HL-60 (cell line): ENCODE results near the gene PSAT1.

ENCODE experiments used
- DNase-seq, 2 experiments: peaks; one replicate each; pipeline ENCODE4 v3.0.0-alpha.2; 2010 to 2020; ENCODE audit warnings: low read depth in 1 of 2, low spot score in 1 of 2
- H3K27ac ChIP-seq: fragments of 250-450 bp; sonication (Bioruptor Pico); replicated peaks from 2 replicates; pipeline ENCODE4 v1.5.1; 2020; ENCODE audit warnings: mild to moderate bottlenecking, moderate library complexity
- H3K27me3 ChIP-seq: fragments of 250-450 bp; sonication (Bioruptor Pico); 2 replicates; pipeline ENCODE4 v1.5.1; 2021; ENCODE audit warnings: mild to moderate bottlenecking, moderate library complexity; ENCODE audit not compliant: insufficient read depth, poor library complexity, severe bottlenecking
- H3K4me3 ChIP-seq: replicated peaks from 2 replicates; pipeline ENCODE4 v1.5.1; 2011; ENCODE audit warnings: mild to moderate bottlenecking, control low read depth, low read length; ENCODE audit not compliant: insufficient read depth
- CTCF ChIP-seq: IDR thresholded peaks from one replicate; pipeline ENCODE4 v1.5.1; 2011; ENCODE audit warnings: low read length, control low read depth, inconsistent platforms; ENCODE audit not compliant: insufficient read depth
- GABPA ChIP-seq: IDR thresholded peaks from 2 replicates; pipeline ENCODE4 v1.6.1; 2012; ENCODE audit warnings: low read depth
- POLR2AphosphoS5 ChIP-seq: IDR thresholded peaks from 2 replicates; pipeline ENCODE4 v1.6.1; 2012; ENCODE audit warnings: low read depth
- REST ChIP-seq: IDR thresholded peaks from 2 replicates; pipeline ENCODE4 v1.6.1; 2012; ENCODE audit warnings: low read depth; ENCODE audit not compliant: insufficient replicate concordance
- SPI1 ChIP-seq: IDR thresholded peaks from 2 replicates; pipeline ENCODE4 v1.6.1; 2012; ENCODE audit warnings: low read depth, mild to moderate bottlenecking, borderline replicate concordance

The PSAT1 gene

GRCh38 chr9:78366827-78367226, 69.9 kb downstream of the PSAT1 start:
- TF ChIP-seq CTCF (no peak), SPI1 (no peak), REST (no peak), POLR2AphosphoS5 (no peak), GABPA (no peak)
- H3K27ac ChIP-seq, result no peak overlapping the region
- H3K4me3 ChIP-seq, result no peak overlapping the region
- H3K27me3 ChIP-seq, result no peaks in the 10 kb centered on the region
- no peak for DNase-seq

GRCh38 chr9:78368236-78368635, 71.3 kb downstream of the PSAT1 start:
- Histone ChIP-seq H3K27ac (no peak overlapping the region), H3K27me3 (no peaks in the 10 kb centered on the region), H3K4me3 (no peak overlapping the region)
- no peak for DNase-seq
- no peak for TF ChIP-seq CTCF
- no peak for TF ChIP-seq REST
- no peak for TF ChIP-seq POLR2AphosphoS5
- no peak for TF ChIP-seq GABPA
- TF ChIP-seq SPI1, result no peak

GRCh38 chr9:78369639-78370219, 72.8 kb downstream of the PSAT1 start:
- Histone ChIP-seq H3K27ac (no peak overlapping the region), H3K4me3 (no peak overlapping the region), H3K27me3 (no peaks in the 10 kb centered on the region)
- no peak for TF ChIP-seq GABPA
- TF ChIP-seq SPI1, result no peak
- no peak for TF ChIP-seq REST
- peak; percentile 78 for TF ChIP-seq CTCF
- peak; percentile 35 to 59 for DNase-seq
